ENCODE data around the gene PLIN1.

The PLIN1 gene

DNA sequence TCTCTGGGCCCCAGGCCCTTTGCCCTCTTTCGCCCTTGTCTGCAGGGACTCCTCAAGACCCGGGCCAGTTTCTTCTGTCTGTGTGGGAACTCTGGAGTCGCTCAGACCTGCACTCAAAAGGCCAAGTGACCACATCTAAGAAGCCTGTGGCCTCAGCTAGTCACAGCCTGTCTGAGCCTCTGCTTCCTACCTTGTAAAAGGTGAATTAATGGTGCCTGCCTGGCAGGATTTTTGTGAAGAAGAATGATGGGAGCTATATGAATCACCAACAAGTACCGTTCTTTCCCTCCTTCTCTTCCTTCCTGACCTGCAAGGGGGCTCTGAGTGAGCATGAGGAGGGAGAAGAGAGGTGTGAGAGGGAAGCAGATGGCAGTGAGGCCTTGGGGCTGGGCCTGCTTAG is 7.5 kb downstream of the PLIN1 start:
- H3K9ac ChIP-seq (ENCODE audit: low read depth, low read length): no peak overlapping the region
- peaks cover 5% of the 10 kb centered on the region for H3K27me3 ChIP-seq (ENCODE audit: insufficient read depth, low read length)
- no peaks in the 10 kb centered on the region for H3K36me3 ChIP-seq (ENCODE audit: insufficient read depth, low read length)
- H3K4me1 ChIP-seq (ENCODE audit: insufficient read depth, low read length): no peaks in the 10 kb centered on the region
- H3K27ac ChIP-seq (ENCODE audit: low read depth, low read length): no peak overlapping the region
- H3K4me3 ChIP-seq (ENCODE audit: low read length): no peak overlapping the region
- 62% methylated on average over 4 of the region's 4 CpGs for WGBS
- no peaks in the 10 kb centered on the region for H3K9me3 ChIP-seq (ENCODE audit: insufficient read depth, low read depth, low read length)

GRCh38 chr15:89670971-89671560 is 8.1 kb downstream of the PLIN1 start:
- H3K9me3 ChIP-seq (ENCODE audit: insufficient read depth, low read depth, low read length): no peaks in the 10 kb centered on the region
- H3K27ac ChIP-seq (ENCODE audit: low read depth, low read length): no peak overlapping the region
- no peak overlapping the region for H3K4me3 ChIP-seq (ENCODE audit: low read length)
- H3K9ac ChIP-seq (ENCODE audit: low read depth, low read length): no peak overlapping the region
- H3K4me1 ChIP-seq (ENCODE audit: insufficient read depth, low read length): peaks cover under 1% of the 10 kb centered on the region; the same call in 1 of the 2 replicates
- peaks cover 11% of the 10 kb centered on the region for H3K27me3 ChIP-seq (ENCODE audit: insufficient read depth, low read length)
- H3K36me3 ChIP-seq (ENCODE audit: insufficient read depth, low read length): no peaks in the 10 kb centered on the region
- 89% methylated on average over 12 of the region's 12 CpGs for WGBS

DNA sequence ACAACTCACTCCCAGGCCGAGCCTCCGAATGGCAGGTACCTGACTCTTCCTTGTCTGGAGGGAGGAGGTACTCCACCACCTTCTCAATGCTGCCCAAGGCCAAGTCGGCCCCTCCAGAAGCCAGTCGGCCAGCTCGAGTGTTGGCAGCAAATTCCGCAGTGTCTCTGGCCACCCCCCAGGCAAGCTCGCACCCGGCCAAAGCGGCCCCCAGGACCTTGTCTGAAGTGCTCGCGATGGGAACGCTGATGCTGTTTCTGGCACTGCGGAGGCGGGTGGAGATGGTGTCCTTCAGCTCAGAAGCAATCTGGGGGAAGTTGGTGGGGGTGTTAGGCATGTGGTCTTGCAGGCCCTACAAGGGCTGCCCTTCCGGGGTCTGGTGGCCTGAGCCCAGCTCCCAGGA is 9.2 kb downstream of the PLIN1 start:
- Histone ChIP-seq H3K4me1 (ENCODE audit: insufficient read depth, low read length) (peaks cover 6% of the 10 kb centered on the region), H3K4me3 (ENCODE audit: low read length) (no peak overlapping the region), H3K9ac (ENCODE audit: low read depth, low read length) (no peak overlapping the region), H3K27me3 (ENCODE audit: insufficient read depth, low read length) (peaks cover 20% of the 10 kb centered on the region), H3K9me3 (ENCODE audit: insufficient read depth, low read depth, low read length) (no peaks in the 10 kb centered on the region), H3K36me3 (ENCODE audit: insufficient read depth, low read length) (no peaks in the 10 kb centered on the region), H3K27ac (ENCODE audit: low read depth, low read length) (no peak overlapping the region)
- 94% methylated on average over 15 of the region's 15 CpGs for WGBS

DNA sequence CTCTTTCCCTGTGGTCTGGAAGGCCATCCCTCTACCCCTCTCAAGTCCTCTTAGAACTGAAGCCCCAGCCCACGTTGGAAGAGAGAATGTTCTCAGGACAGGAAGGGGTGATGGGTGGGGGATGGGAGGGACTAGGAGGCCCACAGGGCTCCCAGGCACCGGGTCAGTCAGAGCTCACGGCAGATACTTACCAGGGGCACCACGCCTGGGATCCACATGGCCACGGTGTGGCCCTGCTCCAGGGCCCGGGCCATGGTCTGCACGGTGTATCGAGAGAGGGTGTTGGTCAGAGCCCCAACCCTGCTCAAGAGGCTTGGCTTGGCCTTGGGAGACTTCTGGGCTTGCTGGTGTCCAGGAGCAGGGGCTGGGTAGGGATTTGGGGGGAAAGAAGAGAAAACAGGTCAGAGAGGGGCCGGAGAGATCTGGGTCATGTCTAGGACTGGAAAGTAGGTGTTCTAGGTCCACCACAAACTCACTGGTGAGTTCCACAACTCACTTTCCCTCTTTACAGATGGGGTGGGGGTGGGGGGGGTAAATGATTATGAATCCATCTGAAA is 9.8 kb downstream of the PLIN1 start:
- Histone ChIP-seq H3K4me3 (ENCODE audit: low read length) (no peak overlapping the region), H3K9ac (ENCODE audit: low read depth, low read length) (no peak overlapping the region), H3K9me3 (ENCODE audit: insufficient read depth, low read depth, low read length) (no peaks in the 10 kb centered on the region), H3K27ac (ENCODE audit: low read depth, low read length) (no peak overlapping the region), H3K36me3 (ENCODE audit: insufficient read depth, low read length) (no peaks in the 10 kb centered on the region), H3K27me3 (ENCODE audit: insufficient read depth, low read length) (peaks cover 26% of the 10 kb centered on the region), H3K4me1 (ENCODE audit: insufficient read depth, low read length) (peaks cover 7% of the 10 kb centered on the region)
- 89% methylated on average over 7 of the region's 9 CpGs for WGBS

- Histone ChIP-seq H3K4me3 (ENCODE audit: low read length) (no peak overlapping the region), H3K9me3 (ENCODE audit: insufficient read depth, low read depth, low read length) (no peaks in the 10 kb centered on the region), H3K27ac (ENCODE audit: low read depth, low read length) (no peak overlapping the region), H3K4me1 (ENCODE audit: insufficient read depth, low read length) (peaks cover 7% of the 10 kb centered on the region), H3K36me3 (ENCODE audit: insufficient read depth, low read length) (no peaks in the 10 kb centered on the region), H3K9ac (ENCODE audit: low read depth, low read length) (no peak overlapping the region), H3K27me3 (ENCODE audit: insufficient read depth, low read length) (peaks cover 31% of the 10 kb centered on the region)
- 100% methylated on average over 3 of the region's 3 CpGs for WGBS
Measured at GRCh38 chr15:89668171-89668570, 11.0 kb downstream of the PLIN1 start.

GRCh38 chr15:89667706-89667960 is 11.5 kb downstream of the PLIN1 start:
- Histone ChIP-seq H3K9ac (ENCODE audit: low read depth, low read length) (no peak overlapping the region), H3K36me3 (ENCODE audit: insufficient read depth, low read length) (no peaks in the 10 kb centered on the region), H3K27me3 (ENCODE audit: insufficient read depth, low read length) (peaks cover 31% of the 10 kb centered on the region), H3K27ac (ENCODE audit: low read depth, low read length) (no peak overlapping the region), H3K4me3 (ENCODE audit: low read length) (no peak overlapping the region), H3K4me1 (ENCODE audit: insufficient read depth, low read length) (peaks cover 7% of the 10 kb centered on the region), H3K9me3 (ENCODE audit: insufficient read depth, low read depth, low read length) (no peaks in the 10 kb centered on the region)
- WGBS: 96% methylated on average over 7 of the region's 7 CpGs

DNA sequence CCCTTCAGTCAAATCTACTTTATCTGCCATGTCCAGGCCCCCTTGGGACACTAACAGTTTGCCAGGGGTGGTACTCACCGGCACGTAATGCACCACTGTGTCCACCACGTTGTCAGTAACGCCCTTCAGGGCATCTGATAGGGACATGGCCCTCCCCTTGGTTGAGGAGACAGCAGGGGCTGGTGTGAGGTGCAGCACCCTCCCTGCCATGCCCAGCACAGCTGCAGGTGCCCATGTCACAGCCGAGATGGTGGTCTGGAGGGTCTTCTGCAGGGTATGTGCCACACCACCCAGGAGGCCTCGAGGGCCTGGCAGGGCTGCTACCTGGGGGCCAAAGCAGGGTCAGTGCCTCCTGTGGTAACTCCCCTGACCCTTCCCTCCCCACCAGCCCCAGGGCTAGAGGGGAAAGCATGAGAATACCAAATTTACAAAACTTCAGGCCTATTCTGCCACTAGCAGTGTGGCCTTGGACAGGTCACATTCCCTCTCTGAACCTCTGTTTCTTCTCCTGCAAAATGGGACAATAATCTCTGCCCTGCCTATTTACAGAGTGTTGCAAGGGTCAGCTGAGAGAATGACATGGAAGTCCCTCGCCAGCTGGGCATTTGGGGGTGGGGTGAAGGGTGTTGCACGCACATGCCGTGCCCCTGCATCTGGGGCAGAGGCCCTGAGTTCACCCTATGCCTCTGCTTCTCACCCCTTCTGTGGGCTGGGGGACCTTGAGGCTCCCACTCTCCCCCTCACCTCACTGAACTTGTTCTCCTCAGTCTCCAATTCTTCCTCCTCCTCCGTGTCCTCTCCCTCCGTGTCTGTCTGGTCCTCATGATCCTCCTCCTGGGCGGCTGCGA is 12.1 kb downstream of the PLIN1 start:
- Histone ChIP-seq H3K27ac (ENCODE audit: low read depth, low read length) (no peak overlapping the region), H3K9ac (ENCODE audit: low read depth, low read length) (no peak overlapping the region), H3K4me3 (ENCODE audit: low read length) (no peak overlapping the region), H3K4me1 (ENCODE audit: insufficient read depth, low read length) (peaks cover 7% of the 10 kb centered on the region), H3K9me3 (ENCODE audit: insufficient read depth, low read depth, low read length) (no peaks in the 10 kb centered on the region), H3K27me3 (ENCODE audit: insufficient read depth, low read length) (peaks cover 31% of the 10 kb centered on the region), H3K36me3 (ENCODE audit: insufficient read depth, low read length) (no peaks in the 10 kb centered on the region)
- 89% methylated on average over 13 of the region's 13 CpGs for WGBS

DNA sequence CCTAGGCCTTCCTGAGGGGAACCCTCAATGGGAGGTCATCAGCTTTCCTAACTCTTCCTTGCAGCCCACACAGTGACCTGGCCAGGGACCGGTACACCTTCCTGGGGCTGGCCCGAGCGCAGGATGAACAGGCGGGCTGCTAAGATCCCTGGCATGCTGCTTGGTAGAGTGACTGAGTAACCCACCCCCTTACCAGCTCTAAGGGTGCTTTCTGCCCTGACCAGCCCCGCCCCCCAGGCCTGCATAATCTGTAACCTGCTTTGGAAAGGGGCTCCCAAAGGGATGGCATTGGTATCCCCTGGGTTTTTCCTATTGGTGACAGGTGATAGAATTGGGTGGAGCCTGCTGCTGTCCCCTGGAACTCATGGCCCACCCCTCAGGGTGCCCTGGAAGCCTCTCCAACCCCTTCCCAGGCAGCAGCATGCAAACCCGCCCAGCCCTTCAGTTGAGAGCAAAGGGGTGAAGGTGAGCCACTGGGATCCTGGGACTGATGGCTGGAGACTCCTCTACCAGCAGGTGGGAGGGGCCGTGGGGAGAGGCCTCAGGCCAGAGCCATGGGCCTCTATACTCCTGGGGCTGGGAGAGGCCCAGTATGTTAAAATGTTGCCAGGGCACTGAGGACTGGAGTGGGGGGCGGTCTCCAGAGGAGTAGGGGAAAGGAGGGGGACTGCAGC is 12.8 kb downstream of the PLIN1 start:
- no peaks in the 10 kb centered on the region for H3K9me3 ChIP-seq (ENCODE audit: insufficient read depth, low read depth, low read length)
- H3K4me1 ChIP-seq (ENCODE audit: insufficient read depth, low read length): peaks cover 7% of the 10 kb centered on the region
- no peak overlapping the region for H3K9ac ChIP-seq (ENCODE audit: low read depth, low read length)
- no peak overlapping the region for H3K27ac ChIP-seq (ENCODE audit: low read depth, low read length)
- peak overlapping the region; percentile 52 for H3K4me3 ChIP-seq (ENCODE audit: low read length)
- H3K27me3 ChIP-seq (ENCODE audit: insufficient read depth, low read length): peaks cover 31% of the 10 kb centered on the region
- H3K36me3 ChIP-seq (ENCODE audit: insufficient read depth, low read length): no peaks in the 10 kb centered on the region
- 75% methylated on average over 8 of the region's 8 CpGs for WGBS

GRCh38 chr15:89665449-89666181 is 13.6 kb downstream of the PLIN1 start:
- Histone ChIP-seq H3K4me1 (ENCODE audit: insufficient read depth, low read length) (peaks cover 7% of the 10 kb centered on the region), H3K27ac (ENCODE audit: low read depth, low read length) (no peak overlapping the region), H3K36me3 (ENCODE audit: insufficient read depth, low read length) (no peaks in the 10 kb centered on the region), H3K4me3 (ENCODE audit: low read length) (peak overlapping the region; percentile 52), H3K9ac (ENCODE audit: low read depth, low read length) (0 out of 2 replicates have a peak overlapping the region, but pooled peaks have one; percentile 37), H3K27me3 (ENCODE audit: insufficient read depth, low read length) (peaks cover 31% of the 10 kb centered on the region), H3K9me3 (ENCODE audit: insufficient read depth, low read depth, low read length) (no peaks in the 10 kb centered on the region)
- 4% methylated on average over 72 of the region's 72 CpGs for WGBS

DNA sequence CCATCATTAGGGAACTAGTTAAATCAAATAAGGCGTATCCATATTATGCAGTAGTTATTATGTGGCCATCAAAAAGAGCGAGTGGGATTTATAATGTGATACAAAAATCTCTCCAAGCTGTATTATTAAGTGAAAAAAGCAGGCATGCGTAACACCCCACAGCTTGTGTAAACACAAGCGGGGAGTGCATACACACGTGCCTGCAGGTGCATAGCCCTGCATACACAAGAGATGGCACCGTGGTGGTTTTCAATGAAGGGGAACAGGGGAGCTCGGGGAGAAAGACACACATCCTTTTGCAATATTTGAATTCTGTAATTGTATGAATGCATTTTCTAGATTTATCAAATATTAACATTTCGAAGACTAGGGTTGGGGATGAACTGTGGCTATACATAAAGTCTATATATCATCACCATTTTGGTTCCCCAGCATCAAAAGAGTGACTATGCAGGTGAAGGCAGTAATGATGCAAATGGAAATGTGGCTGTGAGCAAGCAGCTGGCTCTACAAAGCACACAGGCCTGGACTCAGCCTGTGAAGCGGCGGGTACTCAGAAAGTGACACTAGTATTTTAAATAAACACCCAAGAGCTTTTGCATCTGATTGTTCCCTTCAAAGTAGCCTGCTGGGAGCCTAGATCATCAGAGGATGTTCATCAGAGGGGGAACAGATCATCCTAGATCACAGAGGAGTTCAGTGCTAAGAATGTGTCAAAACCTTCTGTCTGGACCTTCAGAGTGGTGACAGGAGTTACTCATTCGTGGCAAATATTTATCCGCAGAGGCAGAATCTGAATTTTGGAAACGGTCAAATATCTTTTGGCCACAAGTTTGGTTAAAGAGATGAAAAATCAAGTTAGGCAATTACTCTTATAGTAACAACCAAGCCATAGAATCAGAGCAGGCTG is 14.5 kb downstream of the PLIN1 start:
- H3K9ac ChIP-seq (ENCODE audit: low read depth, low read length): no peak overlapping the region
- H3K27me3 ChIP-seq (ENCODE audit: insufficient read depth, low read length): peaks cover 34% of the 10 kb centered on the region
- peak overlapping the region; percentile 52 for H3K4me3 ChIP-seq (ENCODE audit: low read length)
- 68% methylated on average over 12 of the region's 13 CpGs for WGBS
- no peak overlapping the region for H3K27ac ChIP-seq (ENCODE audit: low read depth, low read length)
- no peaks in the 10 kb centered on the region for H3K36me3 ChIP-seq (ENCODE audit: insufficient read depth, low read length)
- H3K4me1 ChIP-seq (ENCODE audit: insufficient read depth, low read length): peaks cover 7% of the 10 kb centered on the region
- no peaks in the 10 kb centered on the region for H3K9me3 ChIP-seq (ENCODE audit: insufficient read depth, low read depth, low read length)

Data from HUES64 (cell line).